MM.1S (cell line): ENCODE data around the gene FBXO48.

Experiments
- EZH2phosphoT487 ChIP-seq: fragments of 300-600 bp; sonication (generic); IDR thresholded peaks from 2 replicates; pipeline ENCODE4 v1.6.1; 2018; ENCODE audit warnings: antibody characterized with exemption, low read length
- TF ChIP-seq, protein P1 (sequence below): fragments of 300-600 bp; sonication (generic); IDR thresholded peaks from 2 replicates; pipeline ENCODE4 v1.5.1; 2016; ENCODE audit warnings: antibody characterized with exemption, low read length, mixed read lengths

DNA sequence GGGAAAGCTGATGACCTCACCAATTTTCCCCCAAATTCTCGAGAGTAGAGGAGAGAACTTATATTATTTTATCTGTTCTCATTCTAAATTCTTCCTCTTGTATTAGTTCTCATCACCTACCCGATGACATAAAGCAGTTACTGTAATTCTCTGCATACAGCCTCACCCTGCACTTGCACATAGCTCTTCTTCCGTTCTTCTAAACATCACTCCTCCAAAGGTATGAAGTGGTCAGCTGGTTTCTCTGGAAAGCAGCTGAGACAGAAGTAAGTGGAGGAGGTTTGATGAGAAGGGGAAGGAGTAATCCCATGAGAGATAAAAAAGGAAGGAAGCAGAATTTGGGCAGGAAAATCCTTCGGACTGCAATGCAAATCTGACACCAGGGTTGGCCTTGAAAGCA, 39.0 kb downstream of the FBXO48 start:
- no peak for TF ChIP-seq EZH2phosphoT487
- TF ChIP-seq, protein P1, sequence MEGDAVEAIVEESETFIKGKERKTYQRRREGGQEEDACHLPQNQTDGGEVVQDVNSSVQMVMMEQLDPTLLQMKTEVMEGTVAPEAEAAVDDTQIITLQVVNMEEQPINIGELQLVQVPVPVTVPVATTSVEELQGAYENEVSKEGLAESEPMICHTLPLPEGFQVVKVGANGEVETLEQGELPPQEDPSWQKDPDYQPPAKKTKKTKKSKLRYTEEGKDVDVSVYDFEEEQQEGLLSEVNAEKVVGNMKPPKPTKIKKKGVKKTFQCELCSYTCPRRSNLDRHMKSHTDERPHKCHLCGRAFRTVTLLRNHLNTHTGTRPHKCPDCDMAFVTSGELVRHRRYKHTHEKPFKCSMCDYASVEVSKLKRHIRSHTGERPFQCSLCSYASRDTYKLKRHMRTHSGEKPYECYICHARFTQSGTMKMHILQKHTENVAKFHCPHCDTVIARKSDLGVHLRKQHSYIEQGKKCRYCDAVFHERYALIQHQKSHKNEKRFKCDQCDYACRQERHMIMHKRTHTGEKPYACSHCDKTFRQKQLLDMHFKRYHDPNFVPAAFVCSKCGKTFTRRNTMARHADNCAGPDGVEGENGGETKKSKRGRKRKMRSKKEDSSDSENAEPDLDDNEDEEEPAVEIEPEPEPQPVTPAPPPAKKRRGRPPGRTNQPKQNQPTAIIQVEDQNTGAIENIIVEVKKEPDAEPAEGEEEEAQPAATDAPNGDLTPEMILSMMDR: no peak
